GM18526 (cell line): ENCODE data around the gene DMXL1.

ENCODE experiments used
- POLR2A ChIP-seq: IDR thresholded peaks from 3 replicates; pipeline ENCODE4 v1.6.1; 2011; ENCODE audit not compliant: insufficient read length; ENCODE audit errors: extremely low read depth

DMXL1 gene

GRCh38 chr5:119217183-119217582, 146.3 kb downstream of the DMXL1 start:
- TF ChIP-seq POLR2A, result no peak

- no peak for TF ChIP-seq POLR2A
Measured at GRCh38 chr5:119218830-119219782, 148.2 kb downstream of the DMXL1 start.

- no peak for TF ChIP-seq POLR2A
Measured at GRCh38 chr5:119220576-119221197, 149.8 kb downstream of the DMXL1 start.

GRCh38 chr5:119221330-119221729, 150.4 kb downstream of the DMXL1 start:
- TF ChIP-seq POLR2A, result no peak

DNA sequence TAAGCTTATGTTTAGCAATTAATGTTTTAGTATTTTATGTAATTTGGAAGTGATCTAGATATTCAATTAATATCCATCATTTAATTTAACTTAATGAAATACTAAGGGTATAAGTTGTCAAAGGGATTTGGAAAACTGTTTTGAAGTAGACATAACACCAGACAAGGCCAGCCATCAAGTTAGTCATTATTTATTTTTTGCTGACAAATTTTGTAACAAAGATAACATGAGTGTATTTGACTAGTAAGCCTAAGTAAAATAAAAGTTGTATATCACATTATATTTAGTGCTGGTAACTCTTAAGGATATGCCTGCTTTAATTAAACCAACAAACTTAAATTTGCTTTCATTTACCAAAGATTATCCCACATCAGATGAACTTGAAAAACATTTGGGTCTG, 159.1 kb downstream of the DMXL1 start:
- TF ChIP-seq POLR2A, result no peak

DNA sequence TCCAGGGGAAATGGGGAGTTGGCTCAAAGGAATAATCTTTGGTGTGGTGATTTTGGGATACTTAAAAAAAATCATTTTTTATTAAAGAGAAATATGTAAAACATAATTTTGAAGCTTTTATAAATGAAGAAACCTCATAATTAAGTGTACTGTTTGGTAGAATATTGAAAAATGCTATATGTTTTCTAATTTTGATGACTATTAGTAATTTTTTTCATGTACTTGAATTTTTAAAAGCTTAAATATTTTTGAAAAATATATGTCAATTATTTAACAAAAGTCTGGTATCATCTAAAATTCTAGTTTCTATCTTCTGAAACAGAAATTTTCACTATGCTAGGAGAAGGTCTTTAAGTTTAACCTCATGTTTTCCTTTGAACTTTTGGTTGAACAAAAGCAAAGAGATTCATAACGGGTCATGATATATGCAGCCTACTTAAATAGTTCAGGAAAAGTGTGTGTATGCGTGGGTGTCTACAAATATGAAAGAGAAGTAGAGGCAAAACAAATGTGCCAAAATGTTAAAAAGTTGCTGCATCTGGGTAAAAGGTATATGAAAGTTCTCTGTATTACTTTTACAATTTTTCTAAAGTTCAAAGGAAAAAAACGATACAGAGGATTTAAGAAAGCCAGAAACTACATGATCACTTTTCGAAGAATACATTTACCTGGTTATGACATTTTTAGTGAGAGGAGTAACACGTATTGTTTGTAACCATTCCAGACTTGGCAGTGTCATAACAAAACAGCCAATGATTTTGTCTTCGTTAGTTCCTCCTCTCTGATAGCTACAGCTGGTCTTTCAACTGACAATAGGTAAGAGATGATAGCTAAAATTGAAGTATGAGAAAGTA, 167.6 kb downstream of the DMXL1 start:
- TF ChIP-seq POLR2A, result no peak

- no peak for TF ChIP-seq POLR2A
Measured at GRCh38 chr5:119239119-119239417, 168.2 kb downstream of the DMXL1 start.

- no peak for TF ChIP-seq POLR2A
Measured at GRCh38 chr5:119243888-119244287, 173.0 kb downstream of the DMXL1 start.

- no peak for TF ChIP-seq POLR2A
Measured at GRCh38 chr5:119250946-119251901, 180.3 kb downstream of the DMXL1 start.

- TF ChIP-seq POLR2A, result no peak
Measured at GRCh38 chr5:119255571-119256356, 184.9 kb downstream of the DMXL1 start.

DNA sequence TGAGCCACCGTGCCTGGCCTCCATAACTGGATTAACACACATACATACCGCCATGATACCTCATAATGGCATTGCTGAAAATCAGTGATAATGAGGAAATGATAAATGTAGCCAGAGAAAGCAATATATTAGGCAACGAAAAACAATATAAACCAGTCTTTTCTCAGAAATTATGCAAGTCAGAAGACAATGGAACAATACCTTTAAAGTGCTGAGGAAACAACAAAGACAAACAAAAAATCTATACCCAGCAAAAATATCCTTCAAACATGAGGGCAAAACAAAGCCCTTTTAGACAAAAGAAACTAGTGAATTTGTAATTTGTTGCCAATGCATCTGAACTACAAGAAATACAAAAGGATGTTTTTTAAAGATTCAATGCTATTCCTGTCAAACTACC, 186.7 kb downstream of the DMXL1 start:
- no peak for TF ChIP-seq POLR2A

DNA sequence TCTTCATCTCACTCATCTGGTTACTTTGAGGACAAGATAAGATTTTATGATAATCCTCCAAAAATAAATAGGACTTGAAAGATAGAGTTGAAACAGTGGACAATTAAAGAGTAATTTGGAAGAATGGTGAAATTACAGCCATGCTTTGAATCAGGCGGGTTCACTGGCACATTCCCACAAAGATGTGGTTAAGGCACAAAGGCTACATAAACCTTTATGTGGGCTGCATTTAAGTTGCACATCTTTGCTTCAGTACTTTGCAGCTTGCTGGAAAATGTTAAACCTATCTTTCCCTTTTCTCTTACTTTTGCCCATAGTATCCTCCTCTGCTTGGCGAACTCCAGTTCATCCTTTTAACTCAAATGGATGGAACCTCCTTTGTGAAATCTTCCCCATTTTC, 192.8 kb downstream of the DMXL1 start:
- TF ChIP-seq POLR2A, result no peak

DNA sequence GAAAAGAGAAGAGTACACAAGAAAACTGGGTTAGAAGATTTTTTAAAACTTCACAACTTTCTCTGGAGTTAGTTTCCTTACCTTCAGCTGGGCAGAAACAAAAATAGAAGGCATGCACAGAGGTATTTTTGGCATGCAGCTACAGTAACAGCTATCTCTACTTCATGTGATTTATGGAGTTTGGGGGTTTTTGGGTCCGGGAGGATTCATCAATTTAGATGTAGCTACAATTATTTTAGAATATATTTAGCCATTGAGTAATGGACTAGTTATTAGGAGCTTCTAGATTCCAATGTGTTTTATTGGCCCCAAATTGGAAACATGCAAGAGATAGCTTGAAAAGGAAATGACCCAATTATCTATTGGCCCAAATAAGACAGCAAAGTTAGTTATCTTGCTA, 193.3 kb downstream of the DMXL1 start:
- no peak for TF ChIP-seq POLR2A

DNA sequence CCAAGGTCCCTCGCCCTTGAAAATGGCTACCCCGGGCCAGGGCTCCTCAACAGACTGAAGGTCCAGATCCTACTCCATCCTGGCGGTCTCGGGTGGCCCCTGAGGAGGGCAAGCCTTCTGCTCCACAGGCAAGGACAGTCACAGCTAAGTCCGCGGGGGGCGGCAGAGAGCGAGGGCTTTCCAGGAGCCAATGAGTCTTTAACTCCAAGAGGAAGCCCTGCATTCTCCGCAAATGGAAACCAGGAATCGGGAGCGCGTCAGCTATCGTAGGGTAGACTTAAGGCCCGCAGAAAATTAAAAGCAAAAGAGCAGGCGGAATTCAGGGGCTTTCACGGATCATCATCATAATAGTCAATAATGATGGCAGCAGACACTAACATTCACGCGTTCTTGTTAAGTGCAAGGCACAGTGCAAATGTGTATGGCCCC, 197.1 kb downstream of the DMXL1 start:
- TF ChIP-seq POLR2A, result no peak

DNA sequence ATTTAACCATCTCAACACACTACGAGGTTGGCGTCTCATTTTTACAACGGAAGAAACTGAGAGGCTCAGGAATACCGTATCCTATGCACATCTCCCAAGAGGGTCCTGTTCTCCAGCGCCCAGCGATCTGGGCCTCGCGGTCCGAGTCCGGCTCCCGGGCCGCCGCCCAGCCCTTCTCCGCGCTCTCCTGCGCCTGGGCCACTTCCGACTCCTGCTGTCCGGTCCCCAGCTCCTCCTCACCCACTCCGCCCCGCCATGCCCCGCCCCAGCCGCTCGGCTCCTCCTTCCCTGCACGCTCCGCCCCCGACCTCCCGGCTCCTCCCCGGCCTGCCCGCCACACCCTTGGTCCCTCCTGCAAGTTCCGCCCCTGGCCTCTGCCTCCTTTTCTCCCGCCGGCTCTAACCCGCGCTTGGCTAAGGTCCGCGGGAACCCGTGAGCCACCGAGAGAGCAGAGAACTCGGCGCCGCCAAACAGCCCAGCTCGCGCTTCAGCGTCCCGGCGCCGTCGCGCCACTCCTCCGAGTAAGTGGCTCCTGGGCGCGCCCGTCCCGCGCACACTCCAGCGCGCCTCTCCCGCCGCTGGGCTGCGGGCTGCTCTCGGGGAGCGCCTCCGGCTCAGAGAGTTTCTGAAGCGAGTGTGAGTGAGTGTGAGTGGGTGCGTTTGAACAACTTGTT, 197.6 kb downstream of the DMXL1 start:
- peak; percentile 87 for TF ChIP-seq POLR2A
